Thyroid gland (tissue), 4 donors: Measurements from ENCODE around the gene LIF. TPM values are rescaled to one million over a fixed set of nuclear protein-coding genes. Genes with fewer than 3 reads are reported as not detected.
"Not testable (repeated sequence)": the region's sequence is repeated elsewhere in the genome, so short reads cannot be mapped to it uniquely, and the experiment has no call there.

Experiments
- DNase-seq, 2 donors: peaks; one replicate each; pipeline ENCODE4 v3.0.0-alpha.2; 2019
- H3K27ac ChIP-seq, 3 donors: fragments of 200-600 bp; sonication (generic); 1 replicate in 2 of 3; 2 replicates in 1 of 3; pipeline ENCODE4 v1.5.1; 2016 to 2019; ENCODE audit warnings: mild to moderate bottlenecking in 1 of 3, moderate library complexity in 1 of 3
- H3K27me3 ChIP-seq: fragments of 200-600 bp; sonication (generic); one replicate; pipeline ENCODE4 v1.5.1; 2019
- H3K36me3 ChIP-seq, 2 donors: fragments of 200-600 bp; sonication (generic); one replicate each; pipeline ENCODE4 v1.5.1; 2016 to 2019
- H3K4me1 ChIP-seq, 2 donors: fragments of 200-600 bp; sonication (generic); one replicate each; pipeline ENCODE4 v1.5.1; 2017 to 2019
- H3K4me3 ChIP-seq, 3 donors: fragments of 200-600 bp; sonication (generic); replicated peaks in 1 of 3; 1 replicate in 2 of 3; 2 replicates in 1 of 3; pipeline ENCODE4 v1.5.1; 2016; ENCODE audit warnings: mild to moderate bottlenecking in 1 of 3
- H3K9me3 ChIP-seq: fragments of 200-600 bp; sonication (generic); one replicate; pipeline ENCODE4 v1.5.1; 2017
- POLR2A ChIP-seq, 2 donors: fragments of 450-650 bp; IDR thresholded peaks; one replicate each; pipeline ENCODE4 v1.6.1; 2017; ENCODE audit warnings: antibody characterized with exemption in 2 of 2, mild to moderate bottlenecking in 2 of 2, moderate library complexity in 1 of 2
- WGBS, 2 donors: methylation state at CpG; one replicate each; pipeline ENCODE4 v1.1.5; 2017; 5-methylcytosine and 5-hydroxymethylcytosine counted together
- intact Hi-C: fragments of 100-400 bp; cut with DNase I; formaldehyde crosslinking; loops from one replicate; pipeline ENCODE4 v1.15.1; 2023
- total RNA-seq, 4 donors: library from RNA; depleted of rRNA; stranded (reverse); fragments of >200 nt; gene quantifications; one replicate each; pipeline ENCODE4 v1.2.3, GENCODE V29; 2016
- TF ChIP-seq, protein P1 (sequence below), 6 experiments: fragments of 200-600 bp in 3 of 6; fragments of 450-650 bp in 3 of 6; sonication (generic) in 3 of 6; IDR thresholded peaks; one replicate each; pipeline ENCODE4 v1.5.1; 2016 to 2019; ENCODE audit warnings: antibody characterized with exemption in 6 of 6, mild to moderate bottlenecking in 2 of 6, inconsistent platforms in 1 of 6, moderate library complexity in 1 of 6

Gene LIF
- total RNA-seq, 4 donors from 2014 or later: 0.89 to 2.6 (median 2.2) TPM

DNA sequence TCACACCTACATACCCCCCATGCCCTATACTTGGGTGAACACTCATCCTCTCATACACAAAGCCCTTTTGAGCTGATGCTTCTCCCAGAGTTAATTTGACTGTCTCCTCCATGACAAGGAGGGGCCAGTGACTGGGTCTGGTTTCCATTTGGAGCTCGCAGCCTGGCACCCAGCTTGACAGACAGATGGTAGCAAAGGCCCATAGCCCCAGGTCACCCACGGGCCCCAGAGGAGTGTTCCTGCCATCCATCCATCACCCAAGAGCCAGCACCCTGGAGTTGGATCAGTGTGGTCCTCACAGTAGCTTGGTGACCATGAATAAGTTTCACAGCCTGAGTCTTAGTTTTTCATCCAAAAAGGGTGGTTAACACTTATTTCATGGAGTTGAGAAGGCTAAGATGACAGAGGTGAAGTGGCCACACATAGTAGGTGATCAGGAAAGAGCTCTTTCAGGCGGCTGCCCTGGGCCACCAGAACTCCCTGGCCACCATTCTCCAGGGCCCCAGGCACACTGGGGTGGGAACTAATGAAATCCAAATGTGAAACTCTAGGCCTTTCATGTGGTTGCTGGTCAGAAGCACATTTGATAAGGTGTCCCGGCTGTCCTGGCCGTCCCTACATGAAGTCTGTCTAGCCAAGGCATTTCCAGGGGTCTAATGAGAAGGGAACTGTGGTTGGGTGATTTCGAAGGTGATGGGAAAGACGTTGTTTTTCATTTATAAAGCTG is 42.4 kb downstream of the LIF start:
- intact Hi-C loops: no loop called here
- H3K9me3 ChIP-seq: no peaks in the 10 kb centered on the region
- 80 to 82% methylated on average over 7 of the region's 7 CpGs for WGBS, 2 donors
- H3K4me1 ChIP-seq: peaks cover 11 to 35% of the 10 kb centered on the region in 2 donors
- no peak for DNase-seq
- no peak for TF ChIP-seq POLR2A (IDR thresholded peaks at IDR 0.05)
- TF ChIP-seq, protein P1, sequence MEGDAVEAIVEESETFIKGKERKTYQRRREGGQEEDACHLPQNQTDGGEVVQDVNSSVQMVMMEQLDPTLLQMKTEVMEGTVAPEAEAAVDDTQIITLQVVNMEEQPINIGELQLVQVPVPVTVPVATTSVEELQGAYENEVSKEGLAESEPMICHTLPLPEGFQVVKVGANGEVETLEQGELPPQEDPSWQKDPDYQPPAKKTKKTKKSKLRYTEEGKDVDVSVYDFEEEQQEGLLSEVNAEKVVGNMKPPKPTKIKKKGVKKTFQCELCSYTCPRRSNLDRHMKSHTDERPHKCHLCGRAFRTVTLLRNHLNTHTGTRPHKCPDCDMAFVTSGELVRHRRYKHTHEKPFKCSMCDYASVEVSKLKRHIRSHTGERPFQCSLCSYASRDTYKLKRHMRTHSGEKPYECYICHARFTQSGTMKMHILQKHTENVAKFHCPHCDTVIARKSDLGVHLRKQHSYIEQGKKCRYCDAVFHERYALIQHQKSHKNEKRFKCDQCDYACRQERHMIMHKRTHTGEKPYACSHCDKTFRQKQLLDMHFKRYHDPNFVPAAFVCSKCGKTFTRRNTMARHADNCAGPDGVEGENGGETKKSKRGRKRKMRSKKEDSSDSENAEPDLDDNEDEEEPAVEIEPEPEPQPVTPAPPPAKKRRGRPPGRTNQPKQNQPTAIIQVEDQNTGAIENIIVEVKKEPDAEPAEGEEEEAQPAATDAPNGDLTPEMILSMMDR (IDR thresholded peaks at IDR 0.05): no peak
- H3K36me3 ChIP-seq: no peaks in the 10 kb centered on the region
- no peak overlapping the region for H3K27ac ChIP-seq
- no peaks in the 10 kb centered on the region for H3K27me3 ChIP-seq
- no peak overlapping the region for H3K4me3 ChIP-seq

DNA sequence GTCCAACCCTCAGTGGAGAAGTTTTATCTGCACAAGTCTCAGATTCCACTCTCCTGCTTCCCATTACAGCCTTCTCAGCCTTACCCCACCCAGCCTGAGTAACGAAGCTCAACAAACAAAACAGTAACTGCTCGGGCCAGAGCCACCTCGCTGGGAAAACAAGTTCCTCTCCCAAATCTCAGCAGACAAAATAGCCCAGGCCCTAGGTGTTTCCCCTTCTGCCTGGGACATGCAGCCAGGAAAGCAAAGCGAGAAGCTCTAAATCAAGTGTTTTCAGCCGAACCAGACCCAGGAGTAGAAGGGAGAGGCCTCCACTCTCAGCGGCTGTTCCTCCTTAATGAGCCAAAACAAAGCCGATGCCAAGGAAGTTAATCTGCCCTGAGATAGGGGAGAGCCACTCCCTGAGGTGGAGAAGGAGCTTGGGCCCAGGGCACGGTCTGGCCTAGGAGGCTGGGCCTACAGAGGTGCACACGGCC is 44.0 kb downstream of the LIF start:
- H3K27me3 ChIP-seq: no peaks in the 10 kb centered on the region
- H3K36me3 ChIP-seq: no peaks in the 10 kb centered on the region
- H3K4me3 ChIP-seq: no peak overlapping the region
- intact Hi-C loops: no loop called here
- TF ChIP-seq, protein P1 (IDR thresholded peaks at IDR 0.05): no peak
- peak in 1 of 2 donors; percentile 36 for TF ChIP-seq POLR2A (IDR thresholded peaks at IDR 0.05)
- no peaks in the 10 kb centered on the region for H3K9me3 ChIP-seq
- H3K4me1 ChIP-seq: peaks cover 18 to 39% of the 10 kb centered on the region in 2 donors
- peak; percentile 84 to 85 for DNase-seq
- peak overlapping the region; percentile 81 to 86 (median 81) for H3K27ac ChIP-seq
- 27 to 34% methylated on average over 8 to 9 of the region's 9 CpGs for WGBS, 2 donors

DNA sequence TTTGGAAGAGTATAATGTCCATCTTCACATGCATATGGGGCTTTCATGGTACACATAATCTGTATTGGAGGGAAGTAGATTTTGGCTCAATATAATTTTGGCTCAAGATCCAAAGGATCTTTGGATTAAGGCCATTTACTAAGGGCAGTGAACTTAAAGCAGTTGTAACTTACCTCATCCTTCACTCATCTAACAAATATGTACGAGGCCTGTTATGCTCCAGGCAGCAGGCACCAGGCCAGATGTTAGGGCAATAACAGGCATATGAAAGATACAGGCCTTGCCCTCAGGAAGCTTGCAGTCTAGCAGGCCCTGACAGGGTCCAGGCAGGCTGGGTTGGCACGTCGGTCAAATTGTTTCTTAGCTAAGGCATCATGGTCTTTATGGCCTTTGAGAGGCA is 44.6 kb downstream of the LIF start:
- intact Hi-C loops: no loop called here
- no peak for DNase-seq
- no peaks in the 10 kb centered on the region for H3K27me3 ChIP-seq
- peak overlapping the region; percentile 81 to 86 (median 81) for H3K27ac ChIP-seq
- 75 to 86% methylated on average over 3 of the region's 3 CpGs for WGBS, 2 donors
- no peaks in the 10 kb centered on the region for H3K36me3 ChIP-seq
- H3K4me3 ChIP-seq: no peak overlapping the region
- H3K4me1 ChIP-seq: peaks cover 20 to 43% of the 10 kb centered on the region in 2 donors
- TF ChIP-seq, protein P1 (IDR thresholded peaks at IDR 0.05): no peak
- no peak for TF ChIP-seq POLR2A (IDR thresholded peaks at IDR 0.05)
- no peaks in the 10 kb centered on the region for H3K9me3 ChIP-seq

DNA sequence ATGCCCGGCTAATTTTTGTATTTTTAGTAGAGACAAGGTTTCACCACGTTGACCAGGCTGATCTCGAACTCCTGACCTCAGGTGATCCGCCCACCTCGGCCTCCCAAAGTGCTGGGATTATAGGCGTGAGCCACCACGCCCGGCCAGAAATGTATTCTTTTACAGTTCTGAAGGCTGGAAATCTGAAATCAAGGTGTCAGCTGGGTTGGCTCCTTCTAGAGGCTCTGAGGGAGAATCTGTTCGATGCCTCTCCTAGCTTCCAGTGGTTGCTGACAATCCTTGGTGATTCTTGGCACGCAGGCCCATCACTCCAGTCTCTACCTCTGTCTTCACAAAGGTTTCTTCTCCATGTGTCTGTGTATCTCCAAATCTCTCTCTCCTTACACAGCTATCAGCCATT is 45.7 kb downstream of the LIF start:
- 90 to 93% methylated on average over 7 to 10 of the region's 10 CpGs for WGBS, 2 donors
- H3K9me3 ChIP-seq, H3K36me3 ChIP-seq, H3K27me3 ChIP-seq, DNase-seq, H3K27ac ChIP-seq, intact Hi-C loops, H3K4me3 ChIP-seq: not testable (repeated sequence)
- H3K4me1 ChIP-seq: peaks cover 24 to 49% of the 10 kb centered on the region in 2 donors

DNA sequence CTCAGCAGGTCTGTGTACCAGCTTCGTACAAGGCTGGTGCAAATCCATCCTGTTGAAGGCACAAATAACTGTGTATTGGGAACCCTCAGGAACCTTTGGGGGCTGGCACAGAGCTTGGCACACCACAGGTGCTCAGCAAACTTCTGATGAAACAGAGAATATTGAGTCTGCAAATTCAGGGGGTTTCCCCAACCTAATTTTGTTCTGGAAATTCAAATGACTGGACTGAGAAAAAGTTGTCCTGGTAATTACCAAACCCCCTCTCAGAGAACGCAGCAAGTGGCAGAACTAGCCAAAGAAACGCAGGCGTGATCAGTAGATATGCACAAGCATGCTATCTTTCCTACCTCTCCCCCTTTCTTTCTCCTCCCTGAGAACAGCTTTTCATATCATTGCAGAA is 47.6 kb downstream of the LIF start:
- Histone ChIP-seq H3K4me3 (no peak overlapping the region), H3K27ac (peak overlapping the region in 1 of 3 donors; percentile 64), H3K36me3 (no peaks in the 10 kb centered on the region), H3K9me3 (no peaks in the 10 kb centered on the region), H3K4me1 (peaks cover 32 to 49% of the 10 kb centered on the region in 2 donors), H3K27me3 (no peaks in the 10 kb centered on the region)
- 92 to 100% methylated on average over 4 of the region's 4 CpGs for WGBS, 2 donors
- no peak for DNase-seq
- intact Hi-C loops: no loop called here
- TF ChIP-seq, protein P1 (IDR thresholded peaks at IDR 0.05): no peak
- no peak for TF ChIP-seq POLR2A (IDR thresholded peaks at IDR 0.05)
